ENCODE results near the gene GNG11.
"Not testable (repeated sequence)": the region's sequence is repeated elsewhere in the genome, so short reads cannot be mapped to it uniquely, and the experiment has no call there.

GNG11 gene

GRCh38 chr7:93921607-93922566 is at the start of gene GNG11:
TSS of gene GNG11 (plus strand) at chr7:93921735. CDS start at chr7:93922138, 403 bp downstream.
- DNase-seq: no peak

- no peak for DNase-seq
These were observed 47.4 kb upstream of the GNG11 start for GRCh38 chr7:93873998-93874574.

- no peak for DNase-seq
These were observed 43.8 kb upstream of the GNG11 start for GRCh38 chr7:93877742-93878141.

GRCh38 chr7:93879356-93879755 is 42.2 kb upstream of the GNG11 start:
- no peak for DNase-seq

- DNase-seq: no peak
These were observed 39.1 kb upstream of the GNG11 start for GRCh38 chr7:93882468-93882867.

GRCh38 chr7:93883078-93883916 is 38.2 kb upstream of the GNG11 start:
- no peak for DNase-seq

- no peak for DNase-seq
These were observed 37.6 kb upstream of the GNG11 start for GRCh38 chr7:93883917-93884345.

- DNase-seq: no peak
These were observed 37.0 kb upstream of the GNG11 start for GRCh38 chr7:93884541-93884940.

- DNase-seq: no peak
These were observed 32.3 kb upstream of the GNG11 start for GRCh38 chr7:93889261-93889660.

GRCh38 chr7:93890041-93890463 is 31.5 kb upstream of the GNG11 start:
- peak; percentile 7 for DNase-seq

- peak; percentile 5 for DNase-seq
These were observed 31.0 kb upstream of the GNG11 start, which contains the start of gene TFPI2 for GRCh38 chr7:93890464-93891068. TSS of gene TFPI2 (minus strand) at chr7:93890753. CDS start at chr7:93890678, 75 bp downstream.

GRCh38 chr7:93894426-93894825 is 27.1 kb upstream of the GNG11 start:
- no peak for DNase-seq

- DNase-seq: no peak
These were observed 26.4 kb upstream of the GNG11 start for GRCh38 chr7:93894966-93895640.

- DNase-seq: no peak
These were observed 25.5 kb upstream of the GNG11 start for GRCh38 chr7:93895859-93896600.

GRCh38 chr7:93897680-93898079 is 23.9 kb upstream of the GNG11 start:
- no peak for DNase-seq

GRCh38 chr7:93902777-93903423 is 18.6 kb upstream of the GNG11 start:
- no peak for DNase-seq

GRCh38 chr7:93906267-93906666 is 15.3 kb upstream of the GNG11 start, which contains the start of gene GNGT1:
TSS of gene GNGT1 (plus strand) at chr7:93906567. CDS start at chr7:93906747, 180 bp downstream.
- no peak for DNase-seq

- no peak for DNase-seq
These were observed 11.2 kb upstream of the GNG11 start for GRCh38 chr7:93910076-93910994.

- DNase-seq: not testable (repeated sequence)
These were observed 10.3 kb upstream of the GNG11 start for GRCh38 chr7:93911242-93911641.

All from NCI-H510A treated with DMSO at 0.1 percent for 48 hours (cell line).